K562 (cell line): ENCODE data around the gene ELAVL3. TPM values are rescaled to one million over a fixed set of nuclear protein-coding genes. Genes with fewer than 3 reads are reported as not detected.

Experiments used
- ATAC-seq: fragments of 200-7000 bp; cut with Tn5 transposase; 3 replicates; pipeline ENCODE4 v1.9.1; 2020; ENCODE audit warnings: moderate library complexity
- BruUV-seq: library from RNA; stranded (reverse); fragments of 400-500 nt; replicated peaks from 2 replicates; lab custom pipeline; 2021; lab: Mats Ljungman, UMichigan
- CTCF ChIA-PET: fragments of 300-600 bp; formaldehyde crosslinking; extraction: SDS; loops from one replicate; lab custom pipeline; 2021; ENCODE audit warnings: low intra/inter-chr PET ratio; lab: Yijun Ruan, JAX
- POLR2A ChIA-PET: fragments of 300-600, 350-650 bp; sonication (Branson Sonifier 250); formaldehyde crosslinking; extraction: SDS; loops from one replicate; lab custom pipeline; 2021; ENCODE audit warnings: antibody characterized with exemption, inconsistent platforms; lab: Yijun Ruan, JAX
- DNase-seq, 4 experiments: peaks; one replicate each; pipeline versions ENCODE4 v3.0.0 to v3.0.0-alpha.2; 2011 to 2018; ENCODE audit warnings: low spot score in 3 of 4, mixed read lengths in 3 of 4; ENCODE audit errors: extremely low read depth in 1 of 4
- FAIRE-seq: peaks from 2 replicates; lab custom pipeline; 2011; peaks lifted over from hg19 to GRCh38; lab: Jason Lieb, UNC
- H2AFZ ChIP-seq: 2 replicates; pipeline ENCODE4 v1.6.0; 2011; ENCODE audit warnings: low read depth, low read length, control low read depth, inconsistent platforms
- H3K27ac ChIP-seq: fragments of 200-600 bp; 3 replicates; pipeline ENCODE4 v1.8.0; 2011; ENCODE audit warnings: low read depth, mild to moderate bottlenecking, control low read depth, inconsistent platforms, low read length, moderate library complexity, mixed read lengths; ENCODE audit errors: extremely low read depth
- H3K27me3 ChIP-seq, 2 experiments: fragments of 300-600 bp in 1 of 2; 2 replicates in 1 of 2; 3 replicates in 1 of 2; pipeline versions ENCODE4 v1.6.0 to v1.8.0; 2011; ENCODE audit warnings: inconsistent platforms in 2 of 2, low read length in 2 of 2, mild to moderate bottlenecking in 1 of 2, mixed read lengths in 1 of 2, moderate library complexity in 1 of 2; ENCODE audit not compliant: control insufficient read depth in 2 of 2, insufficient read depth in 2 of 2
- H3K36me3 ChIP-seq: fragments of 300-600 bp; 3 replicates; pipeline ENCODE4 v1.8.0; 2011; ENCODE audit warnings: mild to moderate bottlenecking, low read length, inconsistent platforms; ENCODE audit not compliant: control insufficient read depth, insufficient read depth
- H3K4me1 ChIP-seq, 2 experiments: fragments of 200-600 bp in 1 of 2; replicated peaks in 1 of 2; 2 replicates in 1 of 2; 3 replicates in 1 of 2; pipeline versions ENCODE4 v1.5.1 to v1.8.0; 2011; ENCODE audit warnings: inconsistent platforms in 2 of 2, low read length in 2 of 2, mild to moderate bottlenecking in 1 of 2, mixed read lengths in 1 of 2, moderate library complexity in 1 of 2; ENCODE audit not compliant: control insufficient read depth in 2 of 2, insufficient read depth in 2 of 2
- H3K4me2 ChIP-seq: 2 replicates; pipeline ENCODE4 v1.6.1; 2011; ENCODE audit warnings: low read length, control low read depth, inconsistent platforms, mixed read lengths; ENCODE audit not compliant: insufficient read depth
- H3K4me3 ChIP-seq: fragments of 200-600 bp; sonication (generic), shearing (Covaris generic); 2 replicates; pipeline ENCODE4 v1.5.1; 2016; ENCODE audit warnings: control low read depth, inconsistent platforms
- H3K79me2 ChIP-seq: fragments of 200-600 bp; 3 replicates; pipeline ENCODE4 v1.8.0; 2011; ENCODE audit warnings: low read length, inconsistent platforms; ENCODE audit not compliant: control insufficient read depth, insufficient read depth
- H3K9ac ChIP-seq, 2 experiments: 2 replicates each; pipeline versions ENCODE4 v1.6.0 to v1.6.1; 2011; ENCODE audit warnings: low read depth in 2 of 2, low read length in 2 of 2, control low read depth in 1 of 2, inconsistent platforms in 1 of 2, mild to moderate bottlenecking in 1 of 2, mixed read lengths in 1 of 2; ENCODE audit not compliant: insufficient read depth in 1 of 2
- H3K9me1 ChIP-seq: one replicate; pipeline ENCODE4 v1.6.0; 2011; ENCODE audit warnings: inconsistent platforms, mild to moderate bottlenecking, low read length, moderate library complexity; ENCODE audit not compliant: control insufficient read depth, insufficient read depth
- H3K9me3 ChIP-seq: replicated peaks from 2 replicates; pipeline ENCODE4 v1.5.1; 2011; ENCODE audit warnings: low read depth, low read length, inconsistent platforms; ENCODE audit not compliant: control insufficient read depth, insufficient read depth
- H4K20me1 ChIP-seq: replicated peaks from 2 replicates; pipeline ENCODE4 v1.6.1; 2011; ENCODE audit warnings: low read length, inconsistent platforms, mixed read lengths; ENCODE audit not compliant: control insufficient read depth, insufficient read depth
- HIVEP1 ChIP-seq: fragments of 250-450 bp; sonication (Bioruptor Pico); IDR thresholded peaks from 2 replicates; pipeline ENCODE4 v1.4.0; 2020; ENCODE audit warnings: mild to moderate bottlenecking
- NFATC3 ChIP-seq: fragments of 450-650 bp; IDR thresholded peaks from 2 replicates; pipeline ENCODE4 v1.6.1; 2017; ENCODE audit warnings: mild to moderate bottlenecking
- POLR2G ChIP-seq: fragments of 200-400 bp; formaldehyde crosslinking; IDR thresholded peaks from 2 replicates; pipeline ENCODE4 v1.6.1; 2017; ENCODE audit warnings: low read depth, mild to moderate bottlenecking, antibody characterized with exemption, low read length, moderate library complexity
- RBFOX2 ChIP-seq: fragments of 200-400 bp; formaldehyde crosslinking; IDR thresholded peaks from 2 replicates; pipeline ENCODE4 v1.6.1; 2017; ENCODE audit warnings: low read depth, mild to moderate bottlenecking, low read length, moderate library complexity
- SIX5 ChIP-seq, 2 experiments: IDR thresholded peaks; 2 replicates each; pipeline ENCODE4 v1.6.1; 2011; ENCODE audit warnings: low read length in 2 of 2, borderline replicate concordance in 1 of 2, low read depth in 1 of 2, mild to moderate bottlenecking in 1 of 2, moderate library complexity in 1 of 2; ENCODE audit not compliant: insufficient read depth in 1 of 2
- SMARCA4 ChIP-seq: fragments of 450-650 bp; IDR thresholded peaks from 2 replicates; pipeline ENCODE4 v1.6.1; 2016
- WGBS: fragments of 100-300 bp; shearing (Covaris generic); methylation state at CpG from one replicate; pipeline ENCODE4 v1.1.6; 2016; ENCODE audit warnings: low coverage, mixed read lengths; ENCODE audit not compliant: insufficient coverage; ENCODE audit errors: missing lambda C conversion rate; 5-methylcytosine and 5-hydroxymethylcytosine counted together
- in situ Hi-C: fragments of 300-500 bp; cut with MboI; formaldehyde crosslinking; loops from 4 replicates; pipeline ENCODE4 v1.15.0; 2018; ENCODE audit warnings: inconsistent platforms, mixed read lengths
- intact Hi-C: fragments of 100-400 bp; cut with micrococcal nuclease; formaldehyde crosslinking; loops from 2 replicates; pipeline ENCODE4 v1.14.2; 2022
- polyA plus RNA-seq, 8 experiments: library from polyadenylated mRNA; depleted of rRNA in 4 of 8; stranded (reverse) in 5 of 8; unstranded in 3 of 8; fragments of >200 nt; fragmentation: Nextera tagmentation in 2 of 8; fragmentation: Illumina TruSeq in 1 of 8; extraction: Ambion mirVana in 2 of 8; extraction: Trizol in 1 of 8; gene quantifications; 2 replicates each; pipeline versions ENCODE4 v1.2.1 to v1.2.3, GENCODE V29; 2011 to 2014; ENCODE audit warnings: inconsistent platforms in 1 of 8, missing spikeins in 1 of 8
- total RNA-seq, 7 experiments: library from RNA; depleted of rRNA in 6 of 7; stranded (reverse); fragments of >200 nt in 6 of 7; fragmentation: Illumina TruSeq in 2 of 7; extraction: Trizol in 2 of 7; gene quantifications; 2 replicates each; pipeline versions ENCODE4 v1.2.1 to v1.2.3, GENCODE V29; 2011 to 2021; ENCODE audit warnings: low replicate concordance in 1 of 7
- TF ChIP-seq, protein P1 (sequence below): fragments of 250-450 bp; sonication (Bioruptor Pico); IDR thresholded peaks from 2 replicates; pipeline ENCODE4 v1.4.0; 2020; ENCODE audit warnings: mild to moderate bottlenecking, moderate library complexity, borderline replicate concordance

The ELAVL3 gene
- total and polyA plus RNA-seq, 9 of the 15 experiments (the other 6 are each of a cell fraction or from before 2014, with no cell fraction given), result not detected

DNA sequence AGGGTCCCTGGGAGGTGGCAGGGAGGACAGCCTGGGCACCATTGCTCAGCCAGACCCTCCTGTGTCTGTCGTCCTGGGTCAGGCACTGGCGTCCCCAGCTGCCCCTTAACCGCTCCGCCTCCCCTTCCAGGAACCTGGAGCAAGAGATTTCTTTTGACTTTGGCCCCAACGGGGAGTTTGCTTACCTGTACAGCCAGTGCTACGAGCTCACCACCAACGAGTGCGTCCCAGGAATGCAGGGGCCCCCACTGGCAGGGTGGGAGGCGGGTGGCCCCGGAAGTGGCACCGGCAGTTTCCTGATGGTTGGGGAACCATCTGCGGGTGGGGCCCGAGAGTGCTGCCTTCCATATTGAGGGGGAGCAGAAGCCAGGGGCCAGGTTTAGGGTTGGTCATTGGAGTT is 32.4 kb downstream of the ELAVL3 start:
- H3K79me2 ChIP-seq, result no peaks in the 10 kb centered on the region
- WGBS, result 92% methylated on average over 13 of the region's 13 CpGs
- FAIRE-seq, result no peak
- ChIA-PET CTCF (no interaction called here), POLR2A (interaction anchor here (0.6 to 1.0 kb wide), 2 partner anchors 34 to 40 kb away, joined by 3 to 4 read pairs; no protein-coding TSS in a partner anchor)
- peak in 1 of 4 experiments; percentile 5 for DNase-seq
- H3K9me3 ChIP-seq, result no peaks in the 10 kb centered on the region
- TF ChIP-seq RBFOX2 (0 out of 2 replicates have a peak, but pooled peaks have one; percentile 0), HIVEP1 (CRISPR knock-in tag) (no peak), SMARCA4 (no peak), POLR2G (peak; percentile 1; the same call in 1 of the 2 replicates), NFATC3 (no peak), SIX5 (IDR thresholded peaks at IDR 0.05; ENCODE audit: borderline replicate concordance in 1 of 2, insufficient read depth in 1 of 2, low read depth in 1 of 2, low read length in 2 of 2) (no peak)
- TF ChIP-seq, protein P1, sequence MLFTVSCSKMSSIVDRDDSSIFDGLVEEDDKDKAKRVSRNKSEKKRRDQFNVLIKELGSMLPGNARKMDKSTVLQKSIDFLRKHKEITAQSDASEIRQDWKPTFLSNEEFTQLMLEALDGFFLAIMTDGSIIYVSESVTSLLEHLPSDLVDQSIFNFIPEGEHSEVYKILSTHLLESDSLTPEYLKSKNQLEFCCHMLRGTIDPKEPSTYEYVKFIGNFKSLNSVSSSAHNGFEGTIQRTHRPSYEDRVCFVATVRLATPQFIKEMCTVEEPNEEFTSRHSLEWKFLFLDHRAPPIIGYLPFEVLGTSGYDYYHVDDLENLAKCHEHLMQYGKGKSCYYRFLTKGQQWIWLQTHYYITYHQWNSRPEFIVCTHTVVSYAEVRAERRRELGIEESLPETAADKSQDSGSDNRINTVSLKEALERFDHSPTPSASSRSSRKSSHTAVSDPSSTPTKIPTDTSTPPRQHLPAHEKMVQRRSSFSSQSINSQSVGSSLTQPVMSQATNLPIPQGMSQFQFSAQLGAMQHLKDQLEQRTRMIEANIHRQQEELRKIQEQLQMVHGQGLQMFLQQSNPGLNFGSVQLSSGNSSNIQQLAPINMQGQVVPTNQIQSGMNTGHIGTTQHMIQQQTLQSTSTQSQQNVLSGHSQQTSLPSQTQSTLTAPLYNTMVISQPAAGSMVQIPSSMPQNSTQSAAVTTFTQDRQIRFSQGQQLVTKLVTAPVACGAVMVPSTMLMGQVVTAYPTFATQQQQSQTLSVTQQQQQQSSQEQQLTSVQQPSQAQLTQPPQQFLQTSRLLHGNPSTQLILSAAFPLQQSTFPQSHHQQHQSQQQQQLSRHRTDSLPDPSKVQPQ, result no peak
- H3K36me3 ChIP-seq, result peaks cover 71% of the 10 kb centered on the region; the same call in 1 of the 3 replicates
- H3K4me3 ChIP-seq, result no peak overlapping the region
- no peaks in the 10 kb centered on the region for H3K9me1 ChIP-seq
- H3K27me3 ChIP-seq, result no peaks in the 10 kb centered on the region
- H3K4me1 ChIP-seq, result peaks cover 0 to 52% of the 10 kb centered on the region in 2 experiments; a peak in 3 of 5 replicates
- H3K4me2 ChIP-seq, result no peak overlapping the region
- in situ Hi-C loops, result no loop called here
- BruUV-seq, result no TSS peak
- no peak overlapping the region for H2AFZ ChIP-seq
- H4K20me1 ChIP-seq, result no peaks in the 10 kb centered on the region
- intact Hi-C loops, result no loop called here
- ATAC-seq, result no peak
- H3K27ac ChIP-seq, result no peak overlapping the region
- H3K9ac ChIP-seq, result no peak overlapping the region; a peak in 1 of 4 replicates
